GM19035 (cell line): Measurements from ENCODE around the gene ZNF532.

ENCODE experiments used
- ATAC-seq: cut with Tn5 transposase; IDR thresholded peaks from one replicate; pipeline ENCODE4 v1.9.1; 2021; ENCODE audit not compliant: unreplicated experiment

The ZNF532 gene

GRCh38 chr18:58975781-58976180, 111.1 kb downstream of the ZNF532 start:
- no peak for ATAC-seq

- ATAC-seq, result no peak
Measured at GRCh38 chr18:58977223-58977622, 112.5 kb downstream of the ZNF532 start.

- ATAC-seq, result no peak
Measured at GRCh38 chr18:58977801-58978200, 113.1 kb downstream of the ZNF532 start.

- no peak for ATAC-seq
Measured at GRCh38 chr18:58978916-58979315, 114.2 kb downstream of the ZNF532 start.

- ATAC-seq, result no peak
Measured at GRCh38 chr18:58979615-58980014, 114.9 kb downstream of the ZNF532 start.

- ATAC-seq, result peak; percentile 52
Measured at GRCh38 chr18:58980991-58981390, 116.3 kb downstream of the ZNF532 start.

- no peak for ATAC-seq
Measured at GRCh38 chr18:58983260-58984155, 118.8 kb downstream of the ZNF532 start.

- no peak for ATAC-seq
Measured at GRCh38 chr18:58988600-58988999, 123.9 kb downstream of the ZNF532 start.

GRCh38 chr18:58989184-58989759, 124.6 kb downstream of the ZNF532 start:
- no peak for ATAC-seq

- no peak for ATAC-seq
Measured at GRCh38 chr18:58990720-58991119, 126.0 kb downstream of the ZNF532 start.

GRCh38 chr18:58991167-58991798, 126.6 kb downstream of the ZNF532 start:
- peak; percentile 76 for ATAC-seq

- no peak for ATAC-seq
Measured at GRCh38 chr18:58992301-58993231, 127.9 kb downstream of the ZNF532 start.

- no peak for ATAC-seq
Measured at GRCh38 chr18:58993260-58993659, 128.6 kb downstream of the ZNF532 start.

- no peak for ATAC-seq
Measured at GRCh38 chr18:58995663-58996062, 131.0 kb downstream of the ZNF532 start.

- no peak for ATAC-seq
Measured at GRCh38 chr18:58996131-58996641, 131.5 kb downstream of the ZNF532 start.

- no peak for ATAC-seq
Measured at GRCh38 chr18:58996696-58997095, 132.0 kb downstream of the ZNF532 start.

- ATAC-seq, result no peak
Measured at GRCh38 chr18:58997811-58998337, 133.2 kb downstream of the ZNF532 start.

- ATAC-seq, result no peak
Measured at GRCh38 chr18:58998401-58999203, 133.9 kb downstream of the ZNF532 start.

- no peak for ATAC-seq
Measured at GRCh38 chr18:59001166-59001565, 136.5 kb downstream of the ZNF532 start.

- no peak for ATAC-seq
Measured at GRCh38 chr18:59001721-59002120, 137.0 kb downstream of the ZNF532 start.
